Measurements from ENCODE around the gene COX7A1.

- no peak for TF ChIP-seq CTCF (IDR thresholded peaks at IDR 0.05; ENCODE audit: poor library complexity, severe bottlenecking)
- no peak for TF ChIP-seq REST (IDR thresholded peaks at IDR 0.05; ENCODE audit: borderline replicate concordance)
- TF ChIP-seq RAD21 (conservative IDR thresholded peaks at IDR 0.05): no peak
- no peak for TF ChIP-seq SMC3 (conservative IDR thresholded peaks at IDR 0.05; ENCODE audit: poor library complexity)
- no peak for TF ChIP-seq EZH2 (IDR thresholded peaks at IDR 0.05; ENCODE audit: borderline replicate concordance, insufficient read depth, low read length, poor library complexity, severe bottlenecking)
- TF ChIP-seq POLR2AphosphoS5 (IDR thresholded peaks at IDR 0.05): no peak
These were observed 45.9 kb upstream of the COX7A1 start for GRCh38 chr19:36198119-36198518.
